Measurements from ENCODE around the gene CABLES1.

Gene CABLES1

DNA sequence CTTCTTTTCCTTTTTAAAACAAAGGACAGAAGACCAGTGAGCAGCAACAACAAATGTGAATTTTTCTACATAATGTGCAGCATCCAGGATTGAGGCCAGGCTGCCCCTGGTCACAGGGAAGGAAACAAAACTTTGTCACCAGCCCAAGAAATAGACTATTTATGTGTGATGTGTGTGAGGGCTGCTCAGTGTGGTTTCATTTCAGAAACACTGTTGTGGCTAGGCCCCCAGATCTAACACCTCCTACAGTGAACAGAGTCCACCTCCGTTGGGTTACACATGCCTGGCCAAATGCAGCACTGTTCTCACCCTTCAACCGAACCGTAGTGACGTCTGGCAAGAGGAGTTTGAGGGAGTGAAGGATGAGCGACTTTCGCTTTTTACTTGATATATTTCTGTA lies 171.5 kb downstream of the CABLES1 start:
- H3K4me3 ChIP-seq (ENCODE audit: low read depth in 1 of 2, low read length in 2 of 2), result no peak overlapping the region
- no peaks in the 10 kb centered on the region for H3K27me3 ChIP-seq (ENCODE audit: insufficient read depth, low read length, poor library complexity)
- TF ChIP-seq, protein P1, sequence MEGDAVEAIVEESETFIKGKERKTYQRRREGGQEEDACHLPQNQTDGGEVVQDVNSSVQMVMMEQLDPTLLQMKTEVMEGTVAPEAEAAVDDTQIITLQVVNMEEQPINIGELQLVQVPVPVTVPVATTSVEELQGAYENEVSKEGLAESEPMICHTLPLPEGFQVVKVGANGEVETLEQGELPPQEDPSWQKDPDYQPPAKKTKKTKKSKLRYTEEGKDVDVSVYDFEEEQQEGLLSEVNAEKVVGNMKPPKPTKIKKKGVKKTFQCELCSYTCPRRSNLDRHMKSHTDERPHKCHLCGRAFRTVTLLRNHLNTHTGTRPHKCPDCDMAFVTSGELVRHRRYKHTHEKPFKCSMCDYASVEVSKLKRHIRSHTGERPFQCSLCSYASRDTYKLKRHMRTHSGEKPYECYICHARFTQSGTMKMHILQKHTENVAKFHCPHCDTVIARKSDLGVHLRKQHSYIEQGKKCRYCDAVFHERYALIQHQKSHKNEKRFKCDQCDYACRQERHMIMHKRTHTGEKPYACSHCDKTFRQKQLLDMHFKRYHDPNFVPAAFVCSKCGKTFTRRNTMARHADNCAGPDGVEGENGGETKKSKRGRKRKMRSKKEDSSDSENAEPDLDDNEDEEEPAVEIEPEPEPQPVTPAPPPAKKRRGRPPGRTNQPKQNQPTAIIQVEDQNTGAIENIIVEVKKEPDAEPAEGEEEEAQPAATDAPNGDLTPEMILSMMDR (IDR thresholded peaks at IDR 0.05; ENCODE audit: borderline replicate concordance, extremely low read depth, low read length, poor library complexity, severe bottlenecking), result no peak
- no peak for TF ChIP-seq EZH2 (IDR thresholded peaks at IDR 0.05; ENCODE audit: borderline replicate concordance, low read depth, low read length, severe bottlenecking)
- no peak overlapping the region for H3K4me2 ChIP-seq (ENCODE audit: insufficient read depth, low read length)
- H3K9ac ChIP-seq (ENCODE audit: low read depth, low read length), result no peak overlapping the region
- no peak overlapping the region for H3K27ac ChIP-seq (ENCODE audit: low read length)
- DNase-seq, result no peak
- no peaks in the 10 kb centered on the region for H4K20me1 ChIP-seq (ENCODE audit: insufficient read depth, low read length)
- ATAC-seq (ENCODE audit: insufficient read depth, low read depth), result peak; percentile 27; the same call in 1 of the 3 replicates
- peaks cover 6% of the 10 kb centered on the region; the same call in 1 of the 2 replicates for H3K4me1 ChIP-seq (ENCODE audit: insufficient read depth, low read length)
- H2AFZ ChIP-seq (ENCODE audit: low read depth, low read length), result no peak overlapping the region
- H3K79me2 ChIP-seq (ENCODE audit: insufficient read depth, low read length), result no peaks in the 10 kb centered on the region
- no peaks in the 10 kb centered on the region for H3K36me3 ChIP-seq (ENCODE audit: insufficient read depth, low read length)
- H3K9me3 ChIP-seq (ENCODE audit: insufficient read depth, low read length, severe bottlenecking), result no peaks in the 10 kb centered on the region

DNA sequence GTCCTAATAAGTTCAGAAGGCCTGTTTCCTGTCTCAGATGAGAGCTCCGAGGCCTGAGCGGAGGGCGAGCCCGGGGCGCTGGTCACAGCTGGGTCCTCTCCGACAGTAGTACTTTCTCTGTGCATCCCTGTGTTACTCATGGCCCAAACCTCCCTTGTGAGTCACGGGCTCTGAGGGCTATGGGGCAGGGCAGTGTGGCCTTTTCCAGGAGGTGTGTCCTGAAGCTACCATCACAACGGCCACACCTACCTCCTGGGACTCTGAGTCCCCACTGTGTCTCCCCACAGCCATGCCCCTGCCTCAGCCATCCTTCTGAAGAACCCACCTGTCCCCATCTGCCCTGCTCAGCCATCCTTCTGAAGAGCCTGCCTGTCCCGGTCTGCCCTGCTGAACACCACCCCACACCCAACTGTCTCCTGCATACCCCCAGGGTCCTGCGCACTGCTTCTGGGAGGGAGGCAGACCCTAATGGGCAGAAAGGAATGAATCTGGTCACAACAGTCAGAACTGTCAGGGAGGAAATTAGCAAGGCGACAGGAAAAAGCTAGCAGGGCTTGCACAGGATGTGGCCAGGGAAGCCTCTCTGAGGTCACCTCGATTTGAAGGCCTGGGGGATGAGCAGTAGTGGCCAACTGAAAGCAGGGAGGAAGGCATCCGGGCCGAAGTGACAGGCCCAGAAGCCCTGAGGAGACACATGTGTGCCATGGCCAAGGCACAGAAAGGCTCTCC lies 172.4 kb downstream of the CABLES1 start:
- Histone ChIP-seq H3K9ac (ENCODE audit: low read depth, low read length) (no peak overlapping the region), H3K36me3 (ENCODE audit: insufficient read depth, low read length) (no peaks in the 10 kb centered on the region), H3K9me3 (ENCODE audit: insufficient read depth, low read length, severe bottlenecking) (no peaks in the 10 kb centered on the region), H3K79me2 (ENCODE audit: insufficient read depth, low read length) (no peaks in the 10 kb centered on the region), H3K4me1 (ENCODE audit: insufficient read depth, low read length) (peaks cover 6% of the 10 kb centered on the region; the same call in 1 of the 2 replicates), H2AFZ (ENCODE audit: low read depth, low read length) (no peak overlapping the region), H4K20me1 (ENCODE audit: insufficient read depth, low read length) (no peaks in the 10 kb centered on the region), H3K27ac (ENCODE audit: low read length) (no peak overlapping the region; the same call in 1 of the 2 replicates), H3K4me3 (ENCODE audit: low read depth in 1 of 2, low read length in 2 of 2) (no peak overlapping the region), H3K27me3 (ENCODE audit: insufficient read depth, low read length, poor library complexity) (no peaks in the 10 kb centered on the region), H3K4me2 (ENCODE audit: insufficient read depth, low read length) (no peak overlapping the region)
- DNase-seq (peak; percentile 13), ATAC-seq (ENCODE audit: insufficient read depth, low read depth) (0 out of 3 replicates have a peak, but pooled peaks have one; percentile 47)
- TF ChIP-seq, protein P1 (IDR thresholded peaks at IDR 0.05; ENCODE audit: borderline replicate concordance, extremely low read depth, low read length, poor library complexity, severe bottlenecking), result no peak
- TF ChIP-seq EZH2 (IDR thresholded peaks at IDR 0.05; ENCODE audit: borderline replicate concordance, low read depth, low read length, severe bottlenecking), result no peak
